ENCODE results near the gene GPR156. TPM values are rescaled to one million over a fixed set of nuclear protein-coding genes. Genes with fewer than 3 reads are reported as not detected.
"Not testable (repeated sequence)": the region's sequence is repeated elsewhere in the genome, so short reads cannot be mapped to it uniquely, and the experiment has no call there.

GPR156 gene
- not detected for total RNA-seq
- long read RNA-seq: 0 reads

- ATAC-seq (peak; percentile 73), DNase-seq (ENCODE audit: missing footprints) (no peak)
- intact Hi-C loops (cut with DNase I): no loop called here
These were observed at the start of gene GPR156 for GRCh38 chr3:120284747-120285507. Gene GPR156 (minus strand): TSS chr3:120285222. CDS start chr3:120244098, 41,124 bp downstream.

GRCh38 chr3:120332646-120333045 is 47.6 kb upstream of the GPR156 start:
- DNase-seq (ENCODE audit: missing footprints) (no peak), ATAC-seq (no peak)
- intact Hi-C loops (cut with DNase I): no loop called here

- no peak for DNase-seq (ENCODE audit: missing footprints)
- no peak for ATAC-seq
- intact Hi-C loops (cut with DNase I): no loop called here
These were observed 46.1 kb upstream of the GPR156 start for GRCh38 chr3:120331076-120331475.

- DNase-seq (ENCODE audit: missing footprints) (no peak), ATAC-seq (no peak)
- intact Hi-C loops (cut with DNase I): no loop called here
These were observed 41.8 kb upstream of the GPR156 start for GRCh38 chr3:120326784-120327183.

GRCh38 chr3:120324190-120324589 is 39.2 kb upstream of the GPR156 start:
- intact Hi-C loops (cut with DNase I): no loop called here
- no peak for DNase-seq (ENCODE audit: missing footprints)
- no peak for ATAC-seq

GRCh38 chr3:120323761-120324160 is 38.7 kb upstream of the GPR156 start:
- intact Hi-C loops (cut with DNase I); ATAC-seq: not testable (repeated sequence)

GRCh38 chr3:120311863-120312794 is 27.1 kb upstream of the GPR156 start:
- no peak for DNase-seq (ENCODE audit: missing footprints)
- ATAC-seq: no peak
- intact Hi-C loops (cut with DNase I): no loop called here

More at GRCh38 chr3:120323761-120324160, 38.7 kb upstream of the GPR156 start:
- DNase-seq (ENCODE audit: missing footprints): not testable (repeated sequence)

GRCh38 chr3:120306519-120307455 is 21.8 kb upstream of the GPR156 start:
- DNase-seq (ENCODE audit: missing footprints) (no peak), ATAC-seq (no peak)
- intact Hi-C loops (cut with DNase I): no loop called here

- DNase-seq (ENCODE audit: missing footprints): no peak
- intact Hi-C loops (cut with DNase I): no loop called here
- no peak for ATAC-seq
These were observed 19.6 kb upstream of the GPR156 start for GRCh38 chr3:120304616-120305015.

GRCh38 chr3:120302361-120302760 is 17.3 kb upstream of the GPR156 start:
- ATAC-seq: peak; percentile 93
- DNase-seq (ENCODE audit: missing footprints): no peak
- intact Hi-C loops (cut with DNase I): no loop called here

- intact Hi-C loops (cut with DNase I): no loop called here
- ATAC-seq: no peak
These were observed 15.9 kb upstream of the GPR156 start for GRCh38 chr3:120300971-120301370.

GRCh38 chr3:120299403-120299802 is 14.4 kb upstream of the GPR156 start:
- ATAC-seq: no peak
- intact Hi-C loops (cut with DNase I): no loop called here
- no peak for DNase-seq (ENCODE audit: missing footprints)

More at GRCh38 chr3:120300971-120301370, 15.9 kb upstream of the GPR156 start:
- DNase-seq (ENCODE audit: missing footprints): no peak

- intact Hi-C loops (cut with DNase I): no loop called here
- ATAC-seq: no peak
- no peak for DNase-seq (ENCODE audit: missing footprints)
These were observed 14.0 kb upstream of the GPR156 start for GRCh38 chr3:120298996-120299395.

- ATAC-seq; DNase-seq (ENCODE audit: missing footprints); intact Hi-C loops (cut with DNase I): not testable (repeated sequence)
These were observed 6.5 kb upstream of the GPR156 start for GRCh38 chr3:120291552-120291951.

- intact Hi-C loops (cut with DNase I): no loop called here
- no peak for DNase-seq (ENCODE audit: missing footprints)
These were observed 4.6 kb upstream of the GPR156 start for GRCh38 chr3:120289636-120290035.

GRCh38 chr3:120286465-120286864 is 1.4 kb upstream of the GPR156 start:
- ATAC-seq: no peak
- intact Hi-C loops (cut with DNase I): no loop called here
- DNase-seq (ENCODE audit: missing footprints): no peak

More at GRCh38 chr3:120289636-120290035, 4.6 kb upstream of the GPR156 start:
- no peak for ATAC-seq

- intact Hi-C loops (cut with DNase I): no loop called here
- ATAC-seq (no peak), DNase-seq (ENCODE audit: missing footprints) (no peak)
These were observed 453 bp upstream of the GPR156 start for GRCh38 chr3:120285508-120285841.

GRCh38 chr3:120281261-120281660 is 3.8 kb downstream of the GPR156 start:
- intact Hi-C loops (cut with DNase I): no loop called here
- ATAC-seq: no peak
- no peak for DNase-seq (ENCODE audit: missing footprints)

- no peak for ATAC-seq
- DNase-seq (ENCODE audit: missing footprints): no peak
- intact Hi-C loops (cut with DNase I): no loop called here
These were observed 4.5 kb downstream of the GPR156 start for GRCh38 chr3:120280566-120280965.
